Brain pericyte (primary cell): ENCODE measurements around the gene SIRPB2.

Source experiments
- DNase-seq: peaks from one replicate; pipeline ENCODE4 v3.0.0-alpha.2; 2012; ENCODE audit warnings: low read depth, low spot score

Gene SIRPB2

DNA sequence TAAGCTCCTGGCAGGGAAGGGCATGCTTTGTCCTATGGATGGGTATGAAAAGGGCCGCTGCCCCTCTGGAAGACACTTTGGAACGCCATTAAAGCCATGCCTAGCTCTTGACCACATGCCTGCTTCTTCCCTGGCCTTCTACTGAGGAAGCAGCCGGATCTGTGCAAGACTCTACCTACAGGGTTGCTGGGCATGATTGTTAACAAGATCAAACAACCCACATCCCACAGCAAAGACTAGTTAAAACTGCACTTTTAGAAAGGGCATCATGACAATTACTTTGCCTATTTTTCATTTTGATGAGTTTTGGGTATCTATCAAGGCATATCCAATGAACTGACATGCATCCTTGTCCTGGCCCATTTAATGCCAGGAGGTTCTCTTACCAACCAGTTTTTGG lies 50.1 kb downstream of the SIRPB2 start:
- no peak for DNase-seq

- no peak for DNase-seq
Measured at GRCh38 chr20:1440024-1440423, 51.2 kb downstream of the SIRPB2 start.

DNA sequence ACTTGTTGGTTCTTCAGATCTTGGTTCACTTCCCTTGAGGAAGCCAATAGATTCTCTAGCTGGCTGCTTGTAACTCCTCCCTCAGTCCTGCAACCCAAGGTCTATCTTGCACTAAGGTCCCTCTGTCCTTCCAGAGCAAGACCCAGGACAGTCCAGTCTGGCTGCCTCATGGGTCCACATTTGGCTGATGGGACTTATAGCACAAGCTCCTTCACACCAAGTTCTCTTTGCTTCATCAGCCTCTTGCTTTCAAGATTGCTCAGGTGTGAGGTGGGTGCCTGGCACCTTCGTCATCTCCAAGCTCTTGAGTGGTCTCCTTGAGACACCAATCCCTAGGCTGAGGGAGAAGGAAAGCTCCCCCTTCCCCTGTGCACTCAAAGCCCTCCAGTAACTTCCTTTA lies 52.9 kb downstream of the SIRPB2 start:
- DNase-seq, result no peak

- DNase-seq, result peak; percentile 26
Measured at GRCh38 chr20:1437235-1437904, 53.9 kb downstream of the SIRPB2 start.

- no peak for DNase-seq
Measured at GRCh38 chr20:1436263-1436662, 55.0 kb downstream of the SIRPB2 start.

GRCh38 chr20:1435337-1435699 lies 55.9 kb downstream of the SIRPB2 start:
- no peak for DNase-seq

DNA sequence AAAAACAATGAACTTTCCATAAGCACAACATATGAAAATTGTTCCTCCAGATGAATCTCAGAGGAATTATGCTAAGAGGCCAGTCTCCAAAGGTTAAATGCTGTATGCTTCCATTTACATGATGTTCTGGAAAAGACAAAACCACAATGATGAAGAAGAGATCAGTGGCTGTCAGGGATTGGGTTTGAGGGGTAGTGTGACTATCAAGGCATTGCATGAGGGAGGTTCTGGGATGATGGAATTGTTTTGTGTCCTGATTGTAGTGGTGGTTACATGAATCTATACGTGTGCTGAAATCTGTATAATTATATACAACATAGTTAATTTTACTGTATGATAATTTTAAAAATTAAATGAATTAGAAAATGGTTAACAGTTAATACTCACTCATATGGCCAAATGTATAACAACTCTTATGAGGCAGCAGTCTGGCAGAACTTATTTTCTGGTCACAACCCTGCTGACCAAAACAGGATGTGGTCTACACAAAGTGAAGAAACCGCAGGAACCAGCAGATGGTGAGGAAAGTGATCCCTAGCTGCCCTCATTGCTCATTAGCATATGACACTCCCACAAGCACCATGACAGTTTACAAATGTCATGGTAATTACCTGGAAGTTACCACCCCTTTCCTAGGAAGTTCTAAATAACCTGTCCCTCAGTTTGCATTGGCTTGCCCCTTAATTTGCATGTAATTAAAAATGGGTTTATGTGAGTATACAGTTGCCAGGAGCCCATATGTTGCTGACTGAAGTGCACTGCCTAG lies 56.5 kb downstream of the SIRPB2 start:
- peak; percentile 31 for DNase-seq

GRCh38 chr20:1431158-1431557 lies 60.1 kb downstream of the SIRPB2 start:
- DNase-seq, result no peak

GRCh38 chr20:1430004-1430451 lies 61.2 kb downstream of the SIRPB2 start:
- DNase-seq, result no peak

DNA sequence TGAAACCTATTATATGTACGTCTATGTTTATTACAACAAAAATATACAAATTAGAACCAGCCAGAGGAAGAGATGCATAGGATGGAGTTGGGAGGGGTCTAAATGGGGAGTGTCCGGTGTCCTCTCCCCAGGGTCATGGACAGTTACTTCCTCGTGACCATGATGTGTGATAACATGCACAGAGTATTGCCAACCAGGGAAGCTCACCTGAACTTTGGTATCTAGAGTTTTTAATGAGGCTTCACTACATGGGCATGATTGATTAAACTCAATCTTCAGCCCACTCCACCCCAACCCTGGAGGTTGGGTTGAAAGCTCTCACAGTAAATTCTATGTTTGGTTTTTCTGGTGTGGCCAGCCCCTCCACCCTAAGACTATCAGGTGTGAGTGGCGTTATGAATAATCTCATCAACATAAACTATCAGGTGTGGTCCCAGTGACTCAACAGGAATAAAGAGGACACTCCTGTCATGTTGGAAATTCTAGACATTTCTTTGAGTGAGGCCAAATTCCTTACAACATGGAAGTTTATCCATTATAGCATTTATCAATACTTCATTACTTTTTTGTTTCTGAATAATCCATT lies 62.0 kb downstream of the SIRPB2 start:
- DNase-seq, result no peak

DNA sequence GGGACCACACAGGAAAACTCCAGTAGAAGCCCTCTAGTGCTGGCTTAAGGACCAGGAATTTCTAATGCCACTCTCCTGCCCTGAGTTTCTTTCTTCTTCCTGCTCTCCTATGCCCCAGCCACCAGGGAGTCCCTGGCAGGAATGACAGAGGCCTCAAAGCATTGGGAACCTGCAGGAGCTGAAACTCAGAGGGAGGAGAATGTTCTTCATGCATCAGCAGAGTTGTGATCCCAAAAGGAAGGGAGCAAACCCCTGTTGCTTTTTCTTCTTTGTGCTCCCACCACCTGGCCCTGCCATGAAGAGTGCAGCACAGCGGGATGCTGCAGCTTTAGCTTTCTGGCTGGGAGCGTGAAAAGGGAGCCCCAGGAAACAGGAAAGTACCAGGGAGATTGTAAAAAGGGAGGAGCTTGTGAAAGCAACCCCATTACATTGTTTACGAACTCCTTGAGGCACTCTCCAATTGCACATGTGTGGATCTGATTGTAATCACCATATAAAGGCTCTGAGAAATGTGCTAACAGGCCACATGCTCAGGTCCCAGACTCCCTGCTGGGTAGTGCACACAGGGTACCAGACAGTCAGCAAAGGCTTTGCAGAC lies 63.7 kb downstream of the SIRPB2 start:
- peak; percentile 73 for DNase-seq

DNA sequence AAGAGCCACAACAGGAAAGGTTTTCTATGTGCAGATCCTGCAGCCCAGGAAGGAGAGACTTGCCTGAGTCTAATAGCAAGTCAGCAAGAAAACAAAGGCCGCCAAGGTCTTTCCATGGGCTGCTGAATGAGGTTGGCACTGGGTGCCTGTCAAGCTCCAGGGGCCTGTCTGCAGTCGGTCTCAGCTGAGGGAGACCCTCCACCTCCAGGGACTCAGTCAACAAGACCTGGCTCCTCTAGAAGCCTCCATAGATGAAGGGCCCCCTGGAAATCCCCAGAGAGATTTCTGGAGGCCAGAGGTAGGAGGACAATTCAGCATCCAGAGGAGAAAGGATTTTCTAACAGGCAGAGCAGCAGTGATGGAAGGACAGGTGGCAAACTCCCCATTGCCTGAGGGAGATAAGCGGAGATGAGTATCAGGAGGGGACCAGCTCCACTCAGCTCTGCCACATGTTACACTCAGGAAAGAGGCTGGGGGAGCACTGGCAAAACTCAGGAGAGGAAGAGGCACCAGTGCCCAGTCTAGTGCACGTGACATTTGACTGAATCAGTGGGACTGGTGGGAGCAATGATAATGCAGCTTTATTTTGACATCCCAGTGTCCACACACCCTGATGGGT lies 64.9 kb downstream of the SIRPB2 start:
- no peak for DNase-seq
